Measurements from ENCODE around the gene MRFAP1L1. TPM values are rescaled to one million over a fixed set of nuclear protein-coding genes. Genes with fewer than 3 reads are reported as not detected.

MRFAP1L1 gene
- total and polyA plus RNA-seq, 10 donors, result 45.6 to 96.9 (median 62.4) TPM

DNA sequence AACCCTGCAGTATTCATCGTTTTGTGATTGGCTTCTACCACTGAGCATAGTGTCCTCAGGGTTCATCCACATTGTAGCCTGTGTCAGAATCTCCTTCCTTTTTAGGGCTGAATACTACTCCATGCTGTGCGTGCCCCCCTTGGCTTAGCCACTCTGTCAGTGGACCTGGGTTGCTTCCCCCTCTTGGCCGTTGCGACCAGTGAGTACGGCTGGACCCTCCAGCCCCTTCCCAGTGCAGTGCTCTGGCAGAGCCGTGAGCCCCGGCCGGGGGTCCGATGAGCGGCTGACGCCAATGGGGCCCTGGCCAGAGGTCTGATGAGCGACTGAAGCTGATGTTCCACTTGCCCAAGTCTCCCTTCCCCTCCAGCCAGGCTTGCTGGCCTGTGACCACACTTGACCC is 13.2 kb upstream of the MRFAP1L1 start:
- DNase-seq, result peak; percentile 69
- WGBS, 5 donors, result 89 to 97% (median 95%) methylated on average over 9 to 12 of the region's 12 CpGs
- Histone ChIP-seq H3K9me3 (no peaks in the 10 kb centered on the region), H3K36me3 (peaks cover 0 to 10% (median 0%) of the 10 kb centered on the region in 6 donors), H3K27ac (no peak overlapping the region), H3K27me3 (replicated peaks in 1 of 7) (no peaks in the 10 kb centered on the region), H3K4me3 (no peak overlapping the region), H3K4me1 (peaks cover 5 to 44% (median 23%) of the 10 kb centered on the region in 6 donors)
- TF ChIP-seq, protein P1, sequence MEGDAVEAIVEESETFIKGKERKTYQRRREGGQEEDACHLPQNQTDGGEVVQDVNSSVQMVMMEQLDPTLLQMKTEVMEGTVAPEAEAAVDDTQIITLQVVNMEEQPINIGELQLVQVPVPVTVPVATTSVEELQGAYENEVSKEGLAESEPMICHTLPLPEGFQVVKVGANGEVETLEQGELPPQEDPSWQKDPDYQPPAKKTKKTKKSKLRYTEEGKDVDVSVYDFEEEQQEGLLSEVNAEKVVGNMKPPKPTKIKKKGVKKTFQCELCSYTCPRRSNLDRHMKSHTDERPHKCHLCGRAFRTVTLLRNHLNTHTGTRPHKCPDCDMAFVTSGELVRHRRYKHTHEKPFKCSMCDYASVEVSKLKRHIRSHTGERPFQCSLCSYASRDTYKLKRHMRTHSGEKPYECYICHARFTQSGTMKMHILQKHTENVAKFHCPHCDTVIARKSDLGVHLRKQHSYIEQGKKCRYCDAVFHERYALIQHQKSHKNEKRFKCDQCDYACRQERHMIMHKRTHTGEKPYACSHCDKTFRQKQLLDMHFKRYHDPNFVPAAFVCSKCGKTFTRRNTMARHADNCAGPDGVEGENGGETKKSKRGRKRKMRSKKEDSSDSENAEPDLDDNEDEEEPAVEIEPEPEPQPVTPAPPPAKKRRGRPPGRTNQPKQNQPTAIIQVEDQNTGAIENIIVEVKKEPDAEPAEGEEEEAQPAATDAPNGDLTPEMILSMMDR (IDR thresholded peaks at IDR 0.05 in 8 of 11, conservative IDR thresholded peaks at IDR 0.05 in 3 of 11), result no peak
- TF ChIP-seq POLR2AphosphoS5 (IDR thresholded peaks at IDR 0.05) (no peak), POLR2A (IDR thresholded peaks at IDR 0.05) (no peak)
- intact Hi-C loops (cut with DNase I; ENCODE audit: low total_unique reads), result loop anchor here (5.0 kb wide), 2 partner anchors 149 to 349 kb away; no protein-coding TSS in a partner anchor

- H3K4me1 ChIP-seq, result peaks cover 17 to 52% (median 33%) of the 10 kb centered on the region in 6 donors
- H3K4me3 ChIP-seq, result no peak overlapping the region
- intact Hi-C loops (cut with DNase I; ENCODE audit: low total_unique reads), result loop anchor here (5.0 kb wide), 2 partner anchors 151 to 351 kb away; no protein-coding TSS in a partner anchor
- no peak overlapping the region for H3K27ac ChIP-seq
- WGBS, 5 donors, result 94 to 99% (median 96%) methylated on average over 10 of the region's 10 CpGs
- DNase-seq, result no peak
- H3K9me3 ChIP-seq, result no peaks in the 10 kb centered on the region
- H3K27me3 ChIP-seq (replicated peaks in 1 of 7), result no peaks in the 10 kb centered on the region
- H3K36me3 ChIP-seq, result peaks cover 0 to 10% (median 0%) of the 10 kb centered on the region in 6 donors
- no peak for TF ChIP-seq POLR2AphosphoS5 (IDR thresholded peaks at IDR 0.05)
- no peak for TF ChIP-seq POLR2A (IDR thresholded peaks at IDR 0.05)
These were observed 11.5 kb upstream of the MRFAP1L1 start for GRCh38 chr4:6721121-6721520.

DNA sequence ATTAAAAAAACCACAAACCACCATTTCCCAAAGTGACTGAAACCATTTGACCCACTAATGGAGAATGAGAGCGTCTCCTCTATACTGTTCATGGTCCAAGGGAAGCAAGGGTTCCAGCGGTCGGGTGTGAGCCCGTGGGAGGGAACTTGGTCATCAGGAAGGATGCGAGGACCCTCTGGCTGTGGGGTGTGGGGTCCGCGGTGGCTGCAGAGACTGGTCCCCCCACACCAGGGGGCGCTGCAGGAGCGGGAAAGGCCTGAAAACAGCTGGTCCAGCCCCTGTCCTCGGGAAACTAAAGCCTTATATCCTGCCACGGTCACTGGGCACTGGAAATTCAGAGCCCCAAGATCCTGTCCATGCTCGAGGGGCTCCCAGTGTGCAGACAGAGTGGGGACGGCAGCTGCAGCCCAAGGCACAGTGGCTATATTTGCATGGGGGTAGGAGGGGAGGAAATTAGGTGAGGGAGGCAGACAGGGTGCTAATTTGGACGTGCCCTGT is 10.6 kb upstream of the MRFAP1L1 start:
- peaks cover 17 to 58% (median 40%) of the 10 kb centered on the region in 6 donors for H3K4me1 ChIP-seq
- intact Hi-C loops (cut with DNase I; ENCODE audit: low total_unique reads), result loop anchor here (5.0 kb wide), 2 partner anchors 152 to 352 kb away; no protein-coding TSS in a partner anchor
- 3 to 5% (median 3%) methylated on average over 8 to 14 of the region's 14 CpGs for WGBS, 5 donors
- no peak overlapping the region for H3K27ac ChIP-seq
- H3K27me3 ChIP-seq (replicated peaks in 1 of 7), result no peaks in the 10 kb centered on the region
- TF ChIP-seq POLR2AphosphoS5 (IDR thresholded peaks at IDR 0.05), result peak; percentile 19 to 63 (median 54)
- TF ChIP-seq, protein P1 (IDR thresholded peaks at IDR 0.05 in 8 of 11, conservative IDR thresholded peaks at IDR 0.05 in 3 of 11), result peak; percentile 72 to 97 (median 91)
- TF ChIP-seq POLR2A (IDR thresholded peaks at IDR 0.05), result no peak
- H3K4me3 ChIP-seq, result no peak overlapping the region
- DNase-seq, result peak; percentile 95
- H3K36me3 ChIP-seq, result peaks cover 0 to 10% (median 0%) of the 10 kb centered on the region in 6 donors
- H3K9me3 ChIP-seq, result no peaks in the 10 kb centered on the region

DNA sequence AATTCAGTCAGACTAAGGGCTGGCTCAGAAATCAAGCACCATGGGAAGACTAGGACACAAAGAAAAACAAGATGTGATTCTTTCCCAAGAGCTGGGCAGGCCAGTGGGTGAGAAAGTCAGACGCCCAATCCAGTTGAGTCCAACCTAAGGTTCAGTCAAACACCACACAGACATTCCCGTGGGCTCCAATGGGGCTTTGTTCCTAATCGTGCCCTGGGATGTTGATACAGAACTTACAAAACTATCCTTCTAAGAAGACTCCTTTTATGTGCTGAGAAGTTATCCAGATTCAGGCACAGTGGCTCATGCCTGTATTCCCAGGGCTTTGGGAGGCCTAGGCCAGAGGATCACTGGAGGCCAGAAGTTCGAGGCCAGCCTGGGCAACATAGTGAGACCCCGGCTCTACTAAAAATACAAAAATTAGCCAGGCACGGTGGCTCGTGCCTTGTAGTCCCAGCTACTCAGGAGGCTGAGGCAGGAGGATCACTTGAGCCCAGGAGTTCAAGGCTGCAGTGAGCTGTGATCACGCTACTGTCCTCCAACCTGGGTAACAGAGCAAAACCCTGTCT is 10.0 kb upstream of the MRFAP1L1 start:
- DNase-seq, result no peak
- H3K36me3 ChIP-seq, result peaks cover 0 to 10% (median 0%) of the 10 kb centered on the region in 6 donors
- no peak overlapping the region for H3K4me3 ChIP-seq
- no peaks in the 10 kb centered on the region for H3K9me3 ChIP-seq
- 72 to 83% (median 76%) methylated on average over 8 of the region's 8 CpGs for WGBS, 5 donors
- H3K4me1 ChIP-seq, result peaks cover 17 to 58% (median 42%) of the 10 kb centered on the region in 6 donors
- TF ChIP-seq, protein P1 (IDR thresholded peaks at IDR 0.05 in 8 of 11, conservative IDR thresholded peaks at IDR 0.05 in 3 of 11), result no peak
- no peak for TF ChIP-seq POLR2AphosphoS5 (IDR thresholded peaks at IDR 0.05)
- no peak for TF ChIP-seq POLR2A (IDR thresholded peaks at IDR 0.05)
- intact Hi-C loops (cut with DNase I; ENCODE audit: low total_unique reads), result loop anchor here (5.0 kb wide), 3 partner anchors 63 to 353 kb away; partner anchors contain the start of gene KIAA0232
- no peak overlapping the region for H3K27ac ChIP-seq
- no peaks in the 10 kb centered on the region for H3K27me3 ChIP-seq (replicated peaks in 1 of 7)

All from spleen (tissue), 11 donors.